CD4-positive, alpha-beta T cell treated with Interleukin-17A for 1 hour (primary cell): ENCODE results near the gene MAPKBP1.

ENCODE experiments used
- DNase-seq: peaks from one replicate; pipeline ENCODE4 v3.0.0-alpha.2; 2020

The MAPKBP1 gene

DNA sequence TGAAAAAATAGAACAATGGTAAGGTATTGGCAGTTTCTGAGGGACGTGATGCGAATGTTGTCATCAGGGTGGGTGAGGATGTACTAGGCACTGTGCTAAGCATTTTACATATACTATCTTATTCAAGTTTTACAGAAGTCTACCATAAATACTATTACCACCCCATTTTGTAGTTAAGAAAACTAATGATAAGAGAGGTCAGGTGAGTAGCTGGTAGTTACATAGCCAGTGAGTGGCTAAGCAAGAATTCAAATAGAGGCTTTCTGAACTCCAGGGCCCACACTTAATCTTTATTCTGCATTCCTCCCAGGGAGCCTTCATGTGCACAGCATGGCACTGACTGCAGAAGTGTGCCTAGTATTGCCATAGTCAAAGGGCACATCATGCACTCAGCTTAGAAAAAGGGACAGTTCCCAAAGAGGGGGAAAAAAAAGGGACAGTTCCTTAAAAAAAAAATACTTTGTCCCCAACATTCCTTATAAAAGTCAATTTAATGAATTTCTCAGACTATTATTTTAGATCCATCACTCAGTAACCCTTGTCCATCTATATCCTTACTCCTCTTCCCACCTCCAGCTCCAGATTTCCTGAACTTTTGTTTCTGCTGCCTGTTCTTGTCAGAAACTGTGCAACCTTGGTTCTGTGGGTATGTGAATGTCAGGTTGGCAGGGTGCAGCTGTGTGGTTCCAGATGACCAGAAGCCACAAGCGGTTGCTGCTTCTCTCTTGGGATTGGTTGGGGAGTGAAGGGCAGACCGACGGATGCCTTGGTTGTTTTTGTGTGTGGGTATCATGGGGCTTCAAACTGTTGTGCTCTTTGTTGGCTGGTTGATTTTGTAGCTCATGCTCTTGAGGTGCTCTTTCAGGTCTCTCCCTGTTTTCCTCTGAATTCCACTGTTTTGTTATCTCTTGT, 8.3 kb downstream of the MAPKBP1 start:
- no peak for DNase-seq

DNA sequence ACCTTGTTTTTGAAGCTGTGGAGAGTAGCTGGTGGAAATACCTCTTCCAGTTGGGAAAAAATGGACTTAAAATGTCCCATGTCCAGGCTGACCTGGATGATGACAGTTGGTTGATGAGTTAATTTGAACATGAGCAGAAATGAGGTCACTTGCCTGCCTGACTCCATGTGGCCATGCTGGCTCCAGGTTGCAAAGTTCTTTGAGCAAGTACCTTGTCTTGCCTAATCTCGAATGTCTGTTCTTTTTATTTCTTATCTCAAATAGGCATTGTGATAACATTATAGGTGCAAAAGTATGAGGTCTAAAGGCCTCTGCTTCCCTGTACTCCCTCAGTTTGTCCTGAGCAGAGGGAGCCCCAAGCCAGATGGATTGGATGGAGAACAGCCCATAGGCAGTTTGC, 9.0 kb downstream of the MAPKBP1 start:
- DNase-seq: no peak

DNA sequence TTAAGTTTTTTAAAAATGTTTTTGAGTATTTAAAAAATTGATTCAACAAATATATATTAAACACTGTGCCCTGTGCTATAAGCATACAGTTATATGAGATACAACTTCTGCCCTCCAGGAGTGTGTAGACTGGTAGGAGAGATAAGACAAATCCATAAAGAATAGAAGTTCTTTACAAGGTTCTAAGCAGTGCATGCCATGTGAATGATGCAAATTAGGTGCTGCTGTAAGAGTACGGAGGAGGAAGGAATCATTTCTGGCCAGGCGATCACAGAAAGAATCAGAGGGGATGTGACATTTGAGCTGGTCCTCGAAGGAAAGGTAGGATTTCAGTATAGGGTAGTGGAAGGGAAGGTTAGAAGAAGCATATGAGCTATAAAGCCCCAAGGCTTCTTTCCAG, 14.0 kb downstream of the MAPKBP1 start:
- no peak for DNase-seq

DNA sequence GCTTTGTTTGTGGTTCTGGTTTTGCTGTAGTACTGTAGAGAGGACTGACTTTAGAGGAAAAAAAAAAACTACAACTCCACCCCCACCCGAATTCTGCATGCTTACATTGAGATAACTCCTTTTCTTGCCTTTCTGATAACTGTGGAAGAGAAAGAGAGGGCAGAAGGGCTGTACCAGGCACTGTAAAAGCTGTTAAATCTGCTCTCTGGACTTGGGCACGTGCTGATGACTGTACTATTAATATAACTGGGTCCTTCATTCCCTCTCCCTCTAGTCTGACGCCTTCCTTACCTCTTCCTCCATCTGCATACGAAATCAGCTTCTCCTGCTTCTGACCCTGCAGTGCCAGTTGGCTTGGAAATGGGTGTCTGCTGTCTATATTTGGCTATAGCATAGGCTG, 15.0 kb downstream of the MAPKBP1 start:
- no peak for DNase-seq

DNA sequence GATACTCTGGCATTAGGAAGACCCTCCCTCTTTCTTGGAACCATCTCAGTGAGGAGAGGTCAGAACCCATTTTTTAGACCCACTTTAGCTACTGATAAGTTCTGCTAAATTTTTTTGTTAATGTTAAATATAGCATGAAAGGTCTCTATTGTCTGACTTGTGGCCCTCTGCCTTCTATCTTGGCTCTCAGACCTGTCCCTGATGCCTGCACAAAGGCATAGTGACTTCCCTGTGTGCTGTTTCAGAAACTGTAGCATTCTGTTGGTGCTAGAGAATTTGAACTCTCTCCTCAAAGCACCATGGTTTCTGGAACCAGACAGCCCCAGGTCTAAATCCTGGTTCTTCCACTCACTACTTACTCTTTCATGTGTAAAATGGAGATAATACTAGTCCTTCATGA, 15.4 kb downstream of the MAPKBP1 start:
- no peak for DNase-seq

DNA sequence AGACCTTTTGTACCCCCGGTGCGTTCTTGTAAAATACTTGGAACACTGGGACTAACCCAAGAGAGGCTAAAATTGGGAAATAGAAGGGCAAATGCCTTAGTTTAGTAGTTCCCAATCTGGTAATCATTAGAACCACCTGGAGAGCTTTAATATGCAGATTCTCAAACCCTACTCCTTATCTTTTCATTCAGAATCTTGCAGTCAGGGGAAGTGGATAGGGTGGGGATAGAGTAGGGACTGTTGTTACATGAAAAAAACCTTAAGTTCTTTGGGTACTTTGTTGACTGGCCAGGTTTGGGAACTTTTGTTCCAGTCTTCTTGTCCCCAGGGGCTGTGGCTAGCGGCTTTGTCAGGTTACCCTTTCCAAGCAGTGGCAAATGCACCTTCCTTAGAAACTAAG, 15.9 kb downstream of the MAPKBP1 start:
- no peak for DNase-seq

DNA sequence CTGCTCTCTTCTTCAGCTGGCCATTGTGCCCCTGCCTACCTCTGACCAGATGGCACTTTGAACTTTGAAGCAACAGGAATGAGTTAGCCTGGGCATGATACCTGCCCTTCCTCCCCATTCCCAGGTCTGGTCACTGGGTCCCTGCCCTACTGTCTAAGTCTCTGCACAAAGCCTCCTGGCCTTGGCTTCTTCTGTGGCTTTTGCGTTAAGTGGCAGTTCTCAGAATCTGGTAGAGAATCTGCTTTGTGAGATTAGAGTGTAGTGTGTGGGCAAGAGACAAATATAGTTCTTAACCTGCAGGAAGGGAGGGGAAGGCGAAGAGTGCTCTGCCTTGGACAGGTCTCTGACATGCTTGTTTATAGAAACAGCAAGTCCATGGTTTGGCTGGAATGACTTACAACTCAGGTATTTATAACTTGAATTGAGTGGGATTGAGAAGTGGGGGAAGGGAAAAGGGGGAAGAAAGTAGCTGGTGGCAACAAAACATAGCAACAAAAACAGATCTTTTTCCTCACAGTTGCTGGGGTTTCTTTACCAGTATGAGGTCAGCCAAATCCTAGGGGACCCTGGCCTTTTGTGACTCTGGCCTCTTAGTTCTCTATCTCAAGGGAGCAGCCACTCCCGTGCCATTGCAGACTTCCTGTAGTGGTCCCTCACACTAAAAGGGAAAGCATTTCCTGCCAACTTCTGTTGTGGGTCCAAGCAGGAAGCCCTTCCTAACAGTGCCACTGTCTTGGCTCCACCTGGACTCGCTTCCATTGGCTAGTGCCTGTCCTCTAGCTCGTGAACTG, 16.7 kb downstream of the MAPKBP1 start:
- DNase-seq: no peak

DNA sequence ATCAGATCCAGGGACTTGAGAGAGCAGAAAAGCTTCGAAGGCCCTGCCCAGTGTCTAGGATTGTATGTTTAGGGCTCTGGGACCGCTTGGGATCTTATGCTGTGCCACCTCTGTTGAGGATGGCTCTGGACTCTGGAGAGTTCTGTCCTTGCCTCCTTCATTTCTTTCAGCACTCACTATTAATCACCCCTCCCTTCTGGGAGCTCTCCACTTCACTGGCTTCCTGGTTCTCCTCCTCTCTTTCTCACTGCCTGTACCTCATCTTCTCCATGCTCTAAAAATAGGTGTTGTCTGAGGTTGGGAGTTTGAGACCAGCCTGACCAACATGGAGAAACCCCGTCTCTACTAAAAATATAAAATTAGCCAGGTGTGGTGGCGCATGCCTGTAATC, 17.3 kb downstream of the MAPKBP1 start:
- DNase-seq: no peak

DNA sequence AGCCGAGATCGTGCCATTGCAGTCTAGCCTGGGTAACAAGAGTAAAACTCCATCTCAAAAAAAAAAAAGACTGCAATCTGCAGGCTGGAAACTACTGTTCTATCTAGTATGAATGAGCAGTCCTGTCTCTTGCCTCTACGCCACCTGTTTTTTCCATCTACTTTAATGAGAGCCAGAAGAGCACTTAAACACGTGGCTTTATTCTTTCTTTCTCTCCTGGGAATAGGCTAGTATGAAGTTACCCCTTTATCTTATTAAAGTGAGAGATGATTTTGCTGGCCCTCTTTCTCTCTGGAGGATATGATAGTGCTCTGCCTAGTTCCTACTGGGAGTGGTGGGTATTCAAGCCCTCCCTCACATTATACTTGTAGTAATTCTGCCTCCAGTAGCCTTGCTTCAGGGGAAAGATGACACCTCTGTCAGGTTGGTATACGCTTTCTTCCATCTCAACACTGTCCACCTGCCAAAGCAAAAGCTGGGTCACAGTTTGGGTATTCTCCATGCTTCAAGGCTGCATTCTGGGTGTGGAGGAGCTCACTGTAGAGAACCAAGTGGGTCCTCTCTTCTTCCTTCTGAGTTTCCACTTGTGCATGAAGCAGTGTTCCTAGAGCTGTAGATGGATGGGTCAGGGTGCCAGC, 17.8 kb downstream of the MAPKBP1 start:
- no peak for DNase-seq

DNA sequence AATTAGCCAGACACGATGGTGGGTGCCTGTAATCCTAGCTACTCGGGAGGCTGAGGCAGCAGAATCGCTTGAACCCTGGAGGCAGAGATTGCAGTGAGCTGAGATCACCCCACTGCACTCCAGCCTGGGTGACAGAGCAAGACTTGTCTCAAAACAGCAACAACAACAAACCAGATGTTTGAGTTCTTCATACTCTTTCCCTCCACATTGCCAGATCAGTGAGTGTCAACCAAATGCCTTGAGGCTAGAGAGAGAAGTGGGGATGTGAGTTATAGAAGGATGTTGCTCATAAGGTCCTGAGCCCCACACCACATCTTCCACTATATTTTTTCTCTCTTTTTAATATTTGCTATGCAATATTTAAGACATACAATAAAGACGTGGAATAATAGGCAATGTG, 19.8 kb downstream of the MAPKBP1 start:
- no peak for DNase-seq

DNA sequence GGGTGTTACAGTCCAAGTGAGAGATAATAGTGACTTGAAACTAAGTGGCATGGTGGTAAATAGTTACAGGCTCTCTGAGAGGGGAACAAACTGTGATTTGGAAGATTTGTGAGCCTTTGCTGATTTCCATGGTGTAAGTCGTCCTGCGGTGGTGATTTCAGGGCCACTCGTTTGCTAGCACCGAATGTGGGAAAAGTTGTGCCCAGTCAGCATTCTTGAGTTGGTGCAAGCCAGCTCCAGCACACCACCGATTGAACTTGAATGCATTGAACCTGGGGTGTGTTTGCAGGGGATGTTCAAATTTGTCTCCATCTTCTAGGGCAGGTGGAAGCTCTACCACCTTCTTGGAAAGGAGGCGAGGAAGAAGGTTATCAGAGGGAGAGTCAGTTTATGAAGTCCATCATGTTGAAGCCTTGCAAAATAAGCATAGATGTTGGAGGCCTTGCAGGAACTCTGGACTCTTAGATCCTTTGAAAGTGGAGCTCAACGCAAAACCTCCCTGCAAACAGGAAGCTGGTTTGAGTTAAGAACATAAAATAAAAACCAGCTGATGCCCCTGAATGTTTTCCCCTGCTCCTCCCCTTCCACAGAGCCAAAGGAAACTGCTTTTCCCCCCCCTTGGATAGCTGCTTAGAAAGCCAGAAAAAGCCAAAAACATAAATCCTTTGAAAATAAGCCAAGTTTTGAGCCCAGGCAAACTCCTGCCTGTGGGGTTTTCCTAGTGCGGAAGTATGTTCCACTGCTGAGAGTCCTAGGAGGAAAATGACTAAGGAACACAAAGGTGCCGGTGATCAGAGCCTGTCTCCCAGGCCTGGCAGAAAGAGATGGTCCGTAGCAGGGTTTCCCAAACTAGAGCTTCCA, 21.9 kb downstream of the MAPKBP1 start:
- DNase-seq: no peak

DNA sequence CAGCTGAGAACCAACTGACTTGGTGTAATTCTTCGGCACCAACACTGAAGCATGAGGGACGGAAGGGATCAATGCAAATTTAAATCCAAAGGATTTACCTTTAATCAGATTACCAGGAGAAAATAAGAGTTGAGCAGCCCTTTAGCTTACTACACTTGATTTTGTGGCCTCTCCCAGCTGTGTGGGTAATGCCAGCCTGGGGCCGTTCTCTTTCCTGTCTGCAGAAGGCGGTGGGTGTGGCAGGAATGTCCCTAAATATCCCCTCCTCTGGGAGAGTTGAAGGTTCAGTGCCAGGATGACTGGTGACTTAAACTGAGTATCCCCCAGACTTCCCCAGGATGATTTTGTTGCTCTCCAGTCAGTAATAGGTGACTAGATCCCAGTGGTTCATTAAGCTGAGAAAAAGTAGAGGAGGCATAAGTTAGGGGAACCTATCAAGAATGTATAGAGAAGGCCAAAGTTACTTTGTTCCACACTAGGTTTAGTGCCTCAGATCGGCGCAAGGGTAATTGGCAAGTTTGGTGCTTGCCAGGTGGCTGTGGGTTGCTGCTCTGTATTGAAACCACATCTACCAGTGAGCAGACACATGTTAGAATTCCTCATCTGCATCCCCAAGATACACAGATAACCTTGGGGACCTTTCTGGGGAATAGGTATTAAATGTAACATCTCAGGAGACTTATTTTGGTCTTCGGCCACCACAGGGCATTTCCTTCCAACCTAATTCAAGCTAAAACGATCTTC, 23.1 kb downstream of the MAPKBP1 start:
- DNase-seq: no peak

DNA sequence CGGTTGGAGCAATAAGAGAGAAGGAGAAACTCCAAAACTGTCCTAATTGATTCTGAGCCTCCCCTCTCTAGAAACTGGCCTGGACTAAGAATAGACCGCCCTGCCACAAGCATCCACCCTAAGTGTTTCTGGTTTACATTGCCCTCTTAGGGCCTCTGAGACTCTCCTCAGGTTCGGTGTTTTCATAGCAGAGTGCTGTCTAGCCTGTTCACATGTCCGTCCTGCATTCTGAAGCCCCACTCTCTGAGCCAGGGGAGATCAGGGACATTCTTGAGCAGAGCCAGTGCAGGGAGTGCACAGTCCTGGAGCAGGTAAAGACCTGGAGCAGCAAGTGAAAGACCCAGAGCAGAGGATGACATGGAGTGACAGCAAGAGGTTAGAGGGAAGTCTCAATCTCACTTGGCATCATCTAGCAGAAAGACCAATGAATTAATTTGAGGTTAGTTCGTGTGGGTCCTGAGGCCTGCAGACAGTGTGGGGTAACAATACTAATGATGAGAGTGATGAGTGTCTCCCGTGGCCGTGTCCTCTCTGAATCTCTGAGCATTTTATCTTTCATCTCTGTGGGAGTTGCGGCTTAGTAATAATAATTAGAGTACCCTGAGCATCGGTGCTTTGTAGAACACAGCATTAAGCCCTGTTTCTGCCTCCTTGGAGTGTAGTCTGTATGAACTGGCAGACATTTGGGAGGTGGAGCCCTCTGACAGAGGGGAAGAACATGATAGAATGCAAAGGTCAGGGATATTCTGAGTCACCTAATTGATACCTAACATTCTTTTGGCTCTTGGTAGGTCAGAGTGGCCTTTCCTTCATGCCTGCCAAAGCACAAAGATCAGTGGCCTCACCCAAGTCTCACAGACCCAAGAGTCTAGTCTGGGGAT, 24.6 kb downstream of the MAPKBP1 start:
- DNase-seq: no peak

DNA sequence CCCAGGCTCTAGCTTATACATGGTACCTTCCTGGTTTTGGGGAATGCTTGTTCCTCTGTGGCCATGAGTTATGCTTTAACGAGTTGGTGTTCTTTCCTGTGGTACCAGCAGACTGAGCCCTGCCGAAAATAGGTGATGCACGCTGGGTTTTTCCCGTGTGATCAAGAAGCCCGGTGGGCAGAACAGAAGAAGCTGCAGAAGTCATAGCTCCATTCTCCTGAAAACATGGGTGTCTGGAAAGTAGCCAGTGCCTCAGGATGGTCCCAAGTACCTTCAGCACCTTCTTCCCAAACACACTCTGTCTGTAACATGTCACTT, 25.2 kb downstream of the MAPKBP1 start:
- no peak for DNase-seq

DNA sequence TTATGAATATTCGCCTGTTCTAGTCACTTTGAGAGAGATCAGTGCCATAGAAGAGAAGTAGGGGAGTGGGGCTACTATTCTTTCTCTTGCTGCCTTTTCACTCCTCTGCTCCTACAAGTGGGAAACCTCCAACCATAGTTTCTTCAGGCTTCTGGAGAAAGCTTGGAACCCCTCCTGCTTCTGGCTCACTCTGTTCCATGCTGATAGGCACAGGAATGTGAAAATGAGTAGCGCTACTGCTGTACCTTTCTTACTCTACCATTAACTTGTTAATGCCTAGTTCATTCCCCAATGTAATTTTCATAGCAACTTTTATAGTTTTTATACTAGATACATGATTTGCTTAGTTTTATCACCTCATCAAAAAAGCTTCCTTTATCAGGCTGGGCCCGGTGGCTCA, 26.9 kb downstream of the MAPKBP1 start:
- no peak for DNase-seq

DNA sequence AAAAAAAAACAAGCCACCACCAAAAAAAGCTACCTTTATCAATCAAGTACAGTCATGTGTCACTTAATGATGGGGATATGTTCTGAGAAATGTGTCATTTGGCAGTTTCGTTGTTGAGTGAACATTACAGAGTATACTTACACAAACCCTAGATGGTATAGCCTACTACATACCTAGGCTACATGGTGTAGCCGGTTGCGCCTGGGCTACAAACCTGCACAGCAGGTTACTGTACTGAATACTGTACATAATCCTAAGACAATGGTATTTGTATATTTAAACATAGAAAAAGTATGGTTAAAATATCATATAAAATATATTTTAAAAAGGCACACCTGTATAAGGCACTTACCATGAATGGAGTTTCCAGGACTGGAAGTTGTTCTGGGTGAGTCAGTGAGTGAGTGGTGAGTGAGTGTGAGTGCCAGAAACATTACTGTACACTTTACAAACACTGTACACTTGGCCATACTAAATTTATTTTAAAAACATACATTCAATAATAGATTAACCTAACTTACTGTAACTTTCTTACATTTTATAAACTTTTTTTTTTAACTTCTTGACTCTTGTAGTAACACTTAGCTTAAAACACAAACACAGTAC, 27.7 kb downstream of the MAPKBP1 start:
- DNase-seq: no peak

DNA sequence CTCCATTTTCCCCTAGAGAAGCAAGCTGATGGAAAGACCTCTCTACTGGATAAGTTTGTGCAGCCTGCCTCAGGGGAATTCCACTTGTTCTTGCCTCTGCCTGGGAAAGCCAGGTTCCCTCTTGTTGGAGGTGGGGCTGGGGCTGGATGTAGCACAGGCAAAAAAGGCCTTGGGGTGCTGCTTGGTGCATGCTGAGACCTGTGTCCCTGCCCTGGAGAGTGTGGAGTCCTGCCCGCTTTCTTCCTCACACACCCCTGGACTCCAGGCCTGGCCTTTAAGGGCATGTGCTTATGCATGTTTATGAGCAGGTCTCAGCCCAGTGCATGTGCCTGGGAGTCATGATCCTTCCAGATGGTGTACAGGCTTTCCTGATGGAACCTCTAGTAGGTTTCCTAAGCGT, 30.1 kb downstream of the MAPKBP1 start:
- no peak for DNase-seq

DNA sequence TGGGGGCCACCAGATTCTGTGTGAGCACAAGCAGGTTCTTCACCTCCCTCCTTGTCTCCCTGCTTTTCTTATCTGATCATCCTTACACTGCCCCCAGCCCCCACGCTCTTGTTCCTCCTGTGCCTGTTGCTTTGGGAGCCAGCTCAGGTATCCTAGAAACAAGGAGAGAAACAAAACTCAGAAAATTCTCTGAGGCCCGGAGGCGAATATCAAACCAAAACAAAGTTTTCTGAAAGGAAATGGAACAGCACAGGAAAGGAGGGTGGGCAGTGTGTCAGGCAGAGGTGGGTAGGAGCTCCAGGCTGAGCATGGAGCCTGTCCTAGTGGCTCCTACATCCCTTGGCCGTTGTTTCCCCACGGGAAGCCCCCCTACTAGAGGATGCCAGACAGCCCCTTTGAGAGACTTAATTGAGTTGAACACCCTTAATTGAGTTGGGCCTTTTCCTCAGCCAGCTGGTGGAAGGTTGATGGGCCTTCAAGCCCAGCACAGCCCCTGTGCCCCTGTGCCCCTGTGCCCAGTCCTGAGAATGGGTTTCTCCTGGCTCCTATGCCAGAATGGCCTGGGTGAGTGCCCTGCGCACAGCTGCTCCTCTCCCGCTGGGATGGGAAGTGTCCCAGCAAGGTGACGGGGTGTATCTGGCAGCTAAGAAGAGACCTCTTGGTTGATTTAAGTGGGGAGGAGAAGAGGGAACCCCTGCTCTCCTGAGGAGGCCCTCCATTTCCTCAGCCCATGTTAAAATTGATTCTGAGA, 30.8 kb downstream of the MAPKBP1 start:
- no peak for DNase-seq

DNA sequence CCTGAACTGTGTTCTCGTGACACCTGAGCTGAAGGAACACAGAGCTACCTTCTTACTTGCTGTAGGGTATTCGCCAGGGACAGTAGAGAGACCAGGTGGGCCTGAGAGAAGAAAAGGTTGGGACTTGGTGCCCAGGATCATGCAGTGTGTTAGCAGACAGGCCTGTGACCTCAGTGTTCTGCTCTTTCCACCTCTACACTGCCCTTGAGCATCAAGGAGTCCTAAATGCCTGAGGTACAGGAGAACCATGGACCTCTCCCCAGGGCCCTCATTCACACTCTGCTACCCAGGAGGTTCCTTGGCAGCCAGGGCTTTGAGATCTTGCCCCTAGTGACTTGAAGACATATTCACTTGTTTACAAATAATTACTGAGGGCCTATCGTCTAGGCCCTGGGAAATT, 31.4 kb downstream of the MAPKBP1 start:
- no peak for DNase-seq
